C4-2B (cell line): ENCODE measurements around the gene ARHGAP45.

Source experiments
- H3K27ac ChIP-seq: fragments of 450-650 bp; 2 replicates; pipeline ENCODE4 v1.5.1; 2017
- CTCF ChIP-seq: fragments of 450-650 bp; conservative IDR thresholded peaks from 2 replicates; pipeline ENCODE4 v1.5.1; 2017; ENCODE audit warnings: mild to moderate bottlenecking
- ZFX ChIP-seq: fragments of 450-650 bp; IDR thresholded peaks from 2 replicates; pipeline ENCODE4 v1.6.1; 2017

Gene ARHGAP45

GRCh38 chr19:1107661-1108261, 40.8 kb downstream of the ARHGAP45 start:
- no peak for TF ChIP-seq ZFX
- TF ChIP-seq CTCF: no peak
- H3K27ac ChIP-seq: peak overlapping the region; percentile 90

GRCh38 chr19:1108291-1109031, 41.5 kb downstream of the ARHGAP45 start:
- no peak overlapping the region for H3K27ac ChIP-seq
- TF ChIP-seq CTCF (no peak), ZFX (no peak)

DNA sequence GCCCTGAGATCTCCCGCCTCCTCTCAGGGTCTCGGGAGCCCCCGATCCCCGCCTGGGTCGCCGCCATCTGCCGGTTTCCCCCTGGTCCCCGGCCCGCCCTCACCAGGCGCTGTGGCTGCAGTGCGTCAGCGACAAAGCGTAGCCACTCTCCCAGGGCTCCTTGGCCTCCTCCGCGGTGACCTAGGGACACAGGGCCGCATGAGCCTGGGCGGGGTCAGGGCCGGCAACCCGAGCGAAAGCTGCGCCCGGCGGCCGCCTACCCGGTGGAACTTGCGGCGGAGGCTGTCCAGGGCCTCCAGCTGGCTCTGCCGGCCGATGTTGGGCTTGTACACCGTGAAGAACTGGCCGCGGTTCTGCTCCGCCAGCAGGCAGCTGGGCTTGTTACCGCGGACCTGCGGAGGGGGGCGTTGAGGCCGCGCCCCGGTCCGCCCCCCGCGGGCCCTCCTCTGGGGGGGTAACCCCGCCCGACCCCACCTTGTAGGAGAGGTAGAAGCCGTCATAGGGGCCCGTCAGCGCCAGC, 42.1 kb downstream of the ARHGAP45 start:
- TF ChIP-seq ZFX: no peak
- TF ChIP-seq CTCF: no peak
- H3K27ac ChIP-seq: no peak overlapping the region

DNA sequence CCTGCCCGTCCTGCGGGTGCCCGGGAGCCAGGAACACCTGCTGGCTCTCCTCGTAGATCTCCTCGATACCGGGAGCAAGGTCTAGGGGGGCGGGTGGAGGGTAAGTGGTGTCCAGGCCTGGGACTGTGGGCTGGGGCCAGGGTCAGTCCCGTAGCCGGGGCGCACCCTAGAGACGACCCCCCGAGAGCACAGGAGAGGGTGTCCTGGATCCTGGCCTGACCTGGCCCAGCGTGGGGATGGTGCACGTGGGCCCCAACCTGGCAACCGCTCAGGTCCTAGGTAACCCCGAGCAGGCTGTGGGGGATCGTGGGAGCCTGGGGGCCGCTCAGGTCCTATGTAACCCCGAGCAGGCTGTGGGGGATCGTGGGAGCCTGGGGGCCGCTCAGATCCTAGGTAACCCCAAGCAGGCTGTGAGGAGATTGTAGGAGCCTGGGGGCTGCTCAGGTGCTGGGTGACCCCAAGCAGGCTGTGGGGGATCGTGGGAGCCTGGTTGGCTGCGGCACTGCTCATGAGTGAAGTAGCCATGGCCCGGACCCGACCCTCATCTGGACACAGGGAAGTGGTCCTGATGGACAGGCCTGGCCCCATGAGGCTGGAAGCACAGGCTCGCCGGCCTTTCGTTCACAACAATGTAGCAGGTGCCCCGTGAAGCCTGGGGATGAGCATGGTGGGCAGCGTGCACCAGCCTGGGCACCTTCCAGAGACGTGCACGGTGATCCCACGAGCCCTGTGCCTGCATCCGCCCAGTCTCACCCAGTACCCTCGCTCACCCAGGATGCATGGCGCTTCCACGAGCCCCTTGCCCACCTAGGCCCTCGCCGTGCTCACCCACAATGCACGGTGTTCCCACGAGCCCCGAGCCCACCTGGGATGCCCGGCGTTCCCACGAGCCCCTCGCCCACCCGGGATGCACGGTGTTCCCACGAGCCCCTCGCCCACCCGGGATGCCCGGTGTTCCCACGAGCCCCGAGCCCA, 43.0 kb downstream of the ARHGAP45 start:
- H3K27ac ChIP-seq: no peak overlapping the region
- TF ChIP-seq CTCF (no peak), ZFX (no peak)

- TF ChIP-seq CTCF (no peak), ZFX (no peak)
Measured at GRCh38 chr19:1110809-1111640, 44.1 kb downstream of the ARHGAP45 start.

GRCh38 chr19:1111641-1112267, 44.8 kb downstream of the ARHGAP45 start:
- H3K27ac ChIP-seq: peak overlapping the region; percentile 90
- TF ChIP-seq ZFX (no peak), CTCF (no peak)

More at GRCh38 chr19:1110809-1111640, 44.1 kb downstream of the ARHGAP45 start:
- peak overlapping the region; percentile 90 for H3K27ac ChIP-seq
